ENCODE data around the gene CSNK1E.

CSNK1E gene

GRCh38 chr22:38314933-38315822 lies 2.1 kb downstream of the CSNK1E start:
- Histone ChIP-seq H3K36me3 (replicated peaks) (peaks cover 33% of the 10 kb centered on the region), H3K27ac (peak overlapping the region; percentile 99), H3K27me3 (replicated peaks) (no peaks in the 10 kb centered on the region), H3K4me3 (ENCODE audit: low read depth, low read length) (peak overlapping the region; percentile 86)
- no peak for TF ChIP-seq CTCF (IDR thresholded peaks at IDR 0.05; ENCODE audit: low read depth, low read length, missing control alignments)
- in situ Hi-C loops (cut with HindIII; ENCODE audit: low pct_ligation_motif_present, low sequenced_read_pairs) = no loop called here
- no peak for DNase-seq

GRCh38 chr22:38314051-38314932 lies 2.9 kb downstream of the CSNK1E start:
- DNase-seq = no peak
- in situ Hi-C loops (cut with HindIII; ENCODE audit: low pct_ligation_motif_present, low sequenced_read_pairs) = no loop called here
- H3K36me3 ChIP-seq (replicated peaks) = peaks cover 41% of the 10 kb centered on the region
- H3K27ac ChIP-seq = peak overlapping the region; percentile 99
- peak; percentile 26 for TF ChIP-seq CTCF (IDR thresholded peaks at IDR 0.05; ENCODE audit: low read depth, low read length, missing control alignments)
- H3K4me3 ChIP-seq (ENCODE audit: low read depth, low read length) = peak overlapping the region; percentile 86
- H3K27me3 ChIP-seq (replicated peaks) = no peaks in the 10 kb centered on the region

GRCh38 chr22:38313384-38313955 lies 3.8 kb downstream of the CSNK1E start:
- peak; percentile 84 for DNase-seq
- in situ Hi-C loops (cut with HindIII; ENCODE audit: low pct_ligation_motif_present, low sequenced_read_pairs) = no loop called here
- Histone ChIP-seq H3K4me3 (ENCODE audit: low read depth, low read length) (peak overlapping the region; percentile 86), H3K27me3 (replicated peaks) (no peaks in the 10 kb centered on the region), H3K36me3 (replicated peaks) (peaks cover 48% of the 10 kb centered on the region), H3K27ac (peak overlapping the region; percentile 99)
- no peak for TF ChIP-seq CTCF (IDR thresholded peaks at IDR 0.05; ENCODE audit: low read depth, low read length, missing control alignments)

- H3K36me3 ChIP-seq (replicated peaks) = peaks cover 60% of the 10 kb centered on the region
- H3K4me3 ChIP-seq (ENCODE audit: low read depth, low read length) = peak overlapping the region; percentile 86
- in situ Hi-C loops (cut with HindIII; ENCODE audit: low pct_ligation_motif_present, low sequenced_read_pairs) = no loop called here
- no peaks in the 10 kb centered on the region for H3K27me3 ChIP-seq (replicated peaks)
- no peak for TF ChIP-seq CTCF (IDR thresholded peaks at IDR 0.05; ENCODE audit: low read depth, low read length, missing control alignments)
- H3K27ac ChIP-seq = peak overlapping the region; percentile 99
- no peak for DNase-seq
These were observed 4.9 kb downstream of the CSNK1E start for GRCh38 chr22:38312261-38312800.

GRCh38 chr22:38311323-38311620 lies 6.0 kb downstream of the CSNK1E start:
- Histone ChIP-seq H3K27ac (peak overlapping the region; percentile 55), H3K27me3 (replicated peaks) (no peaks in the 10 kb centered on the region), H3K36me3 (replicated peaks) (peaks cover 60% of the 10 kb centered on the region), H3K4me3 (ENCODE audit: low read depth, low read length) (no peak overlapping the region)
- DNase-seq = no peak
- TF ChIP-seq CTCF (IDR thresholded peaks at IDR 0.05; ENCODE audit: low read depth, low read length, missing control alignments) = no peak
- in situ Hi-C loops (cut with HindIII; ENCODE audit: low pct_ligation_motif_present, low sequenced_read_pairs) = no loop called here

Measured in brain microvascular endothelial cell (primary cell).